GM12801 (cell line): ENCODE measurements around the gene TCF7L1.

Experiments used
- TF ChIP-seq, protein P1 (sequence below): IDR thresholded peaks from one replicate; pipeline ENCODE4 v1.5.1; 2011; ENCODE audit warnings: control low read depth; ENCODE audit not compliant: insufficient read length; ENCODE audit errors: extremely low read depth

TCF7L1 gene

DNA sequence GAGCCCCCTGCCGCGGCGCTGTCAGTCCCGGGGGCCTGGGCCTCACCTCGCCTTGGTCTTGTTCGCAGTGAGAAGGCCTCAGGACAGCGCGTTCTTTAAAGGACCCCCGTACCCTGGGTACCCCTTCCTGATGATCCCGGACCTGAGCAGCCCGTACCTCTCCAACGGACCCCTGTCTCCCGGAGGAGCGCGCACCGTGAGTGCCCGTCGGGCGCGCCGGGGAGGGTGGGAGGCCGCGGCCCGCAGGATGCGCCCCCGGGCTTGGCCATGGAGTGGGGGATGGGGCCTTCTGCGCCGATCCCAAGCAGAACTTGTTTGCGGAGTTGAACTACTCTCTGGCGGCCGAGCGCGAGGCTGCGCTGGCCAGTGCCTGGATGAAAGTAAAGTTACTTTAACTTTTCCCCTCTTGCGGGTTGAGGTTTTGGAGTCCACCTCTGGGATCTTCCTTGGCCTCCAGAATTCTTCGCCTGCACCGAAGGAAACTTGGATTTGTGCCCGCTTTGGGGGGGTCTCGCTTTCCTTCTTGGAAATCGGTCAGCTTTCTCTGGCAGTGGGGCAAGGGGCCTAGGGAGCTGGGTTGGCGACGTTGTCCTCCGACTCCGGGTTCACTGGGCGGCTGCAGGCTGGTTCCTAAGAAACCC lies 1.2 kb downstream of the TCF7L1 start:
- TF ChIP-seq, protein P1, sequence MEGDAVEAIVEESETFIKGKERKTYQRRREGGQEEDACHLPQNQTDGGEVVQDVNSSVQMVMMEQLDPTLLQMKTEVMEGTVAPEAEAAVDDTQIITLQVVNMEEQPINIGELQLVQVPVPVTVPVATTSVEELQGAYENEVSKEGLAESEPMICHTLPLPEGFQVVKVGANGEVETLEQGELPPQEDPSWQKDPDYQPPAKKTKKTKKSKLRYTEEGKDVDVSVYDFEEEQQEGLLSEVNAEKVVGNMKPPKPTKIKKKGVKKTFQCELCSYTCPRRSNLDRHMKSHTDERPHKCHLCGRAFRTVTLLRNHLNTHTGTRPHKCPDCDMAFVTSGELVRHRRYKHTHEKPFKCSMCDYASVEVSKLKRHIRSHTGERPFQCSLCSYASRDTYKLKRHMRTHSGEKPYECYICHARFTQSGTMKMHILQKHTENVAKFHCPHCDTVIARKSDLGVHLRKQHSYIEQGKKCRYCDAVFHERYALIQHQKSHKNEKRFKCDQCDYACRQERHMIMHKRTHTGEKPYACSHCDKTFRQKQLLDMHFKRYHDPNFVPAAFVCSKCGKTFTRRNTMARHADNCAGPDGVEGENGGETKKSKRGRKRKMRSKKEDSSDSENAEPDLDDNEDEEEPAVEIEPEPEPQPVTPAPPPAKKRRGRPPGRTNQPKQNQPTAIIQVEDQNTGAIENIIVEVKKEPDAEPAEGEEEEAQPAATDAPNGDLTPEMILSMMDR = no peak

GRCh38 chr2:85134896-85135659 lies 1.9 kb downstream of the TCF7L1 start:
- TF ChIP-seq, protein P1 = no peak

DNA sequence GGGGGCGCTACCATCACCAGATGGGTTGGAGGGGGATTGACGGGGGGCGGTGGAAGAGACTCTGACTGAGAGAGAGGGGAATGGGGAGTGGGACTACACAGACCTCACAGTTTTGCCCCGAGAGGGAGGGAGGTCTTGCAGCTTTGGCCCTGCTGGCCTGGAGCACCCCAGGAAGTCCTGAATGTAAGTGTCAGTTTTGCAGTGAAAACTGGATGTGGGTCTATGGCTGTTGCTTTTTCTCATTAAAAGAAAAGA lies 2.4 kb downstream of the TCF7L1 start:
- TF ChIP-seq, protein P1 = no peak

GRCh38 chr2:85137156-85137555 lies 4.0 kb downstream of the TCF7L1 start:
- TF ChIP-seq, protein P1 = no peak

GRCh38 chr2:85143463-85144082 lies 10.4 kb downstream of the TCF7L1 start:
- TF ChIP-seq, protein P1 = no peak

DNA sequence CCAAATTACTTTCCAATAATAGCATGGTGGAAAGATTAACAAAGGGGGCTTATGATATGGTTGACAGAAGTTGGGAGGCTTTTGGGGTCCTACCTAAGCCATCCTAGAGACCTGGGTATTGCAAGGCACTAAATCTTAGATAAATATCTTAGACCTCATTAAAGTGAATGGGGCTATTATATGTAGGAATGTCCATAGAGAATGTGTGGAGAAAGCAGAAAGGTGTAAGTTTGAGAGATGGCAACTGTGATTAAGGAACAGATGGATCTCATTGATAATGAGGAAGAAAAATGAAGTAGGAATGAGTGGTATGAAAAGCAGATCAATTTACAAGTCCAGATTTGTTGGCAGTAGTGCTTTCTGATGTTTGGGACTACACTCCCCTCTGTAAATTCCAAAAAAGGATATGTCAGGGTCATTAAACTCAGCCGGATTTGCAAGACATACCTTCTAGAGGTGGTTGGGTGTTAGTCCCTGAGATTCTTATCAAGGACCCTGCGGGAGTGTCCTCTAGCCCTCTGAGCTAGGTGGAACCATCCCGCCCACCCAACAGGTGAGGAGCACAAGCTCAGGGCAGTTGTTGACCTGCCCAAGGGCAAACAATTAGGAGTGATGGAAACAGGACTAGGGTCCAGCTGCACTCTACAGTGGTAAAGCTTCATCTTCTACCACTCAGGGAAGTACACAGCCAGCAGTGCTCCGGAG lies 12.1 kb downstream of the TCF7L1 start:
- TF ChIP-seq, protein P1 = no peak

GRCh38 chr2:85148190-85148589 lies 15.0 kb downstream of the TCF7L1 start:
- TF ChIP-seq, protein P1 = no peak
